GM19397 (cell line): ENCODE data around the gene ABCA8.
"Not testable (repeated sequence)": the region's sequence is repeated elsewhere in the genome, so short reads cannot be mapped to it uniquely, and the experiment has no call there.

ENCODE experiments used
- ATAC-seq: cut with Tn5 transposase; IDR thresholded peaks from one replicate; pipeline ENCODE4 v1.9.1; 2021; ENCODE audit warnings: mild to moderate bottlenecking, moderate library complexity; ENCODE audit not compliant: unreplicated experiment

The ABCA8 gene

DNA sequence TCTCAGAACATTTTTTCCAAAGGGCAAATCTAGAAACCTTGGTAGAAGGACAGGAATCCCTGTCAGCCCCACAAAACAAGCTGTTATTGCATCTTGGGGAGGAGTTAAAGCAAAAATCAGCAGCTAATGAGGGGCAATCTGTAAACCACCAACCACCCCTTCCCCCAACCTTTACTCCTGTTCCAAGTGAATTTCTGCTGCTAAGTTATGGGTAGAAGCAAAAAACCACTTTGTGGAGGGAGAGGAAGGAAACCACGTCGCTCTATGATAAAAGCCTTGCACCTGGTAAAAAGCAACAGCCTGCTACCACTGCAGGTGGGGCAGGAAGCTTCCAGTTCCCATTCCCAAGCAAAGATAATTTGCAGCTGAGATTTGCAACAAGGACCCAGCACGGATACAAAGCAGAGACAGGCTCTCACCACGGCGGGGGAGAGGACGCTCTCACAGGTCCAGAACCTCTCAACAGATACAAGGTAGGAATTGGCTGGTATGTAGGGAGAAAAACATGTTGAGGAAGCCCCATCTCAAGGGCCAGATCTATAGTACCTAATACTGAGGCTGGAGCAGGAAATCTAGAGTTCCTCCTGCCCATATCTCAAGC is 10.7 kb downstream of the ABCA8 start:
- ATAC-seq: no peak

DNA sequence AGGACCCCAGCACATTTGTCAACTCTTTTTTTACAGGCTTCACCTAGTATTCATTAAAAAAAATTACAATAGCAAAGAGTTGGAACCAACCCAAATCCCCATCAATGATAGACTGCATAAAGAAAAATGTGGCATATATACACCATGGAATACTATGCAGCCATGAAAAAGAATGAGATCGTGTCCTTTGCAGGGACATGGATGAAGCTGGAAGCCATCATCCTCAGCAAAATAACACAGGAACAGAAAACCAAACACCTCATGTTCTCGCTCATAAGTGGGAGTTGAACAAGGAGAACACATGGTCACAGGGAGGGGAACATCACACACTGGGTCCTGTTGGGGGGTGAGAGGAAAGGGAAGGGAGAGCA is 11.4 kb downstream of the ABCA8 start:
- ATAC-seq: not testable (repeated sequence)

DNA sequence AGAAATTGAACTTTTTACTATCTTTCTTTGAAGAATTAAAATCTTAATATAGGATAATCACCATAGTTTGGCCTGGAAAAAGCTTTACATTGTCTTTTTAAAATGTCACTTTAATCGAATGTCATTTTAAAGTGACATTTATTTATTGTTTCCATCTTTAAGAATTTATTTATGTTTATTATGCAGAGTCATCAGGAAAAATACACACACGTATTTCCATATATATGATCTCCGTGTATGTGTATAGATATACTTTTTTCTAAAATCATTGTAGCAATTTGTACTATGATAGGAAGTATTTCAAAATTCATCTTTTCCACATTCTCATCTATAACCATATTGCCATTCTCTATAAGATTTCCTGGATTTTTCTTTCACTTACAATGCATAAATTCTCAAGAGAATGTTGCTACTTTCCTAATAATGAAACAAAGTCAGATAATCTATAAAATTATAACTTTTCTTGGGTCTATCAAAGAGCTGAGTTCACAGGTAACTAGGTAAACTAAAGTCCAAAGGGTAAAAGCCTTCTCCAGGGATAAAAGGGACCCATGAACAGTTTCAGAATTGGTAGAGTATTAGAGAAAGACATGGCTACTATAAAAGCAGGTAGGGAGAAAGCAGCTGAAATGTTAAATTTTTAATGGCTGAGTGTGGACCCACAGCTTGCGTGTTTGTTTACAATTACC is 11.9 kb downstream of the ABCA8 start:
- no peak for ATAC-seq

DNA sequence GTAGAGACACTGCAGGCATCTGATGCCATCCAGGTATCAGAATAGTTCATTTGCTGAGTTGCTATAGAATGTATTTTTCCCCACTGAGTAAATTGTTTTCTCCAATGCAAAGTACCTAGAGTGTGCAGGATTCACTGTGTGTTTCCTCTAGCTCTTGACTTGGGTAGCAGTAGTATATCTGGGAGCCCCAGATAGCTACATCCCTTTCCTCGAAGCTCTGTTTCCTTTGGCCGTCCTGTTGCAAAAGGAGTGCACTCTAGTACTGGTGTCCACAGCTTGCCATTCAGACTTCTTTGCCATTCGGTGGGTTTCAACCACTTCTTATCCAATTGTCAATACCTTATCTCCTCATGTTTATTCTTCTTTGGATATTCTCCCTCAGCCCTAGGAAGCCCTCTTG is 12.8 kb downstream of the ABCA8 start:
- no peak for ATAC-seq

DNA sequence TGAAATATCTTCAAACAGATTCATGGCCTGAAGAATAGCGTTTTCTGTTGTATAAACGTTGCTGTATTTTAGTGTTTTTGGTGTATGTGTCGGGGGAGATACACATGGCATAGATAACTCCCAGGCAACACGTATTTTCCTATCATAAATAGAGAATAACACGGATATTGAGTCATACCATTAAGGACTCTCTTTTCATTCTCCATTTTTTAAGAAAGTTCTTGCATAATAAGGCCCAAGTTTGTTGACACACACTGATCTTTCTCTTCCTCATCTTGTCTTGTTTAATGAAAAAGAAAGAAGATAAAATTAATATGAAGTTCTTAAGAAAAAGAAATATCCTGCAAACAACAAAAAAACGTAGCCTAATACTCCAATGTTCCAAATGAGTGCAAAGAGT is 13.4 kb downstream of the ABCA8 start:
- ATAC-seq: no peak

DNA sequence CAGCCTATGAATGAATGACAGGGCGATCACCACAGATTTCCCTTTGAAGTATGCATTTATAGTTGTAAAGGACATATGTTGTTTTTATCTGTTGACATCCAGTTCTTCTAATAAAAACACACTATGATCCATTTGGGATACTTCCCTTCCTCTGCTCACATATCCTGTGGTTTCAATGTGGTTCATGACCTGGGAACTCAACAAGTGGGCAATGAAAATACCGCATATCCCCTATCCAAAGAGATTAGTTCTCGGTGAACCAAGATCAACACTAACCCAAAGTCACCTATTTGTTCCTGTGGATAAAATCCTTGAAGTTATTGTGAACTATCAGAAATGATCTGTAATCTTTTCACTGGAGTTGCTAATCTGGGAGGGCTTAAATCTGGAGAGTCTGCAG is 16.0 kb downstream of the ABCA8 start:
- no peak for ATAC-seq

DNA sequence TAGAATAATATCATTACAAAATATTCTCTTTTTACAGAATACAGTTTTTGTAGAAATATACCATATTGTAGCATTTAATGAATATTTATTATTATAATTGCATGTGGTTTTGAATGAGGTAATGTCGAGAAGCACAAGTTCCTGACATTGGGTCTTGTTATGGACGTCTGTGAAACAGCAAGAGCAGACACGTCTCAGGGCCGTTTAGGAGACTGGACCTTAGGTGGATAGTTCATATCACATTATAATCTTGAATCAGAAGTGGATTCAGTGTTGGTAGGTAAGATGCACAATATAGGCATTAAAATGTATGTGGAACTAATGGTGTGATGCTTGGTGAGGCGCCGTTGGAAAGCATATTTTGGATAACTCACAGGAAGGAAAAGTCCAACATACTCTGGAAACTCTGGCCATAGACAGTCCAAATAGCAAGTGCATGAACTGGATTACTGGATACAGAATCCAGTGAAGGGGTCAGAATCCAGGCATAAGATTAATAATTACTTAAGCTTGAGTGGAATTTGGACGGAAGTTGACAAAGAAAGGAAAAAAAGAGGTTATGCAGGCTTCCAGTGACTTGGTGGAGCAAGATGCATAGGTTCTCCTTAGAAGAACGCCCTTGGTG is 17.2 kb downstream of the ABCA8 start:
- no peak for ATAC-seq

DNA sequence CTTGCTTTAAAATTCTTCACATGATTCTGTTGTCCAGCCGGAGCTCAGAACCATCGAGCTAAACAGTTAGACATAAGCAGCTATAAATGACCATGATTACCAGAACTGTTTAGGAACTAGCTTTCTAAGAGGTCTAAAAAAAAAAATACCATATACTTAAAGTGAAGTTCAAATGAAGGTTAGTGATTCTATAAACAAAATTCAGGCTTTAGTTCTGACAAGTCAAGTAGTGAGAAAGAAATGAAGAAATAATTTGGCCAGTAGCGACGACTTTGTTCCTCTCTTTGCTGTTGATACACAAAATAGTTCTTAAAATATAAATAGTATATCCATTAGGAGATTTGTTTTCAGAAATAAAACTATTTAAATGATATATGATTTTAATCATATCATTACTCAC is 27.7 kb downstream of the ABCA8 start:
- ATAC-seq: no peak

DNA sequence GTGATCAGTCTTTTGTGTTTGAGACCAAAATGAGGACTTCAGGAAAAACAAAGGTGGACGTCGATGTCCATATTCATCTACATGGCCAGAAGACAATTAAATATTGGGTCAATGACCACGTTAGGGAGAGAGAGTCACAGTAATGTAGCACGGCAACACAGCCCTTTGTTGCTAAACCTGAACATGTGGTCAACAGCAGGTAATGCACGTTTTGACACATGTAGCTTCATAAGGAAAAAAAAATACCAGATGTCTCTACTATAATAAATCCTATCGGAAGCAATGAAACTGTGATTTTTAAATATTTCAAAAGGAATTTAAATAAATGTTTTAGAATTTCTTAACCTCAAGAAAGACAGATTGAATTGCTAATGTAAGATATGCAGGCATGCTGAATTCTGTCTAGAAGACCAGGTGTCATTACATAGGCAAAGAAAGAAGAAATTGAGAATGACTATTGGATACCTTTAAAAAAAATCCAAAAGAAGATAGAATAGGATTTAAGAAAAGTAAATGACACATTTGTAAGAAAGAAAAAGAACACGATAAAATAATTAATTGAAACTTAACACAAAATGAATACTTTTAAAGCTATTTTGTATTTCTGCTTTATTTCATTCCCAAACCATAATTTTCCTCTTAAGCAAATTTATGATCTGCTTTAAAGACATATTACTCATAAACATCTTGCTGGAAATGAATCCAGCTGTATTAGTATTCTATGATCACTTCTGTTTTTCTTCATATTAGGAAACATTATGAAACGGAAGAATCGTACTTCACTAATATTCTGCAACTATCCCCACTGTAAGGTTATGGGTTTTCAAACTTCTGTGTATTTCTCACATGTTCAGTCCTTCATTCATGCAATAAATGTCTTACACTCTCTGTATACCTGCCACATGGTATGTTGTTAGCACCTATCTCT is 30.1 kb downstream of the ABCA8 start:
- ATAC-seq: no peak

DNA sequence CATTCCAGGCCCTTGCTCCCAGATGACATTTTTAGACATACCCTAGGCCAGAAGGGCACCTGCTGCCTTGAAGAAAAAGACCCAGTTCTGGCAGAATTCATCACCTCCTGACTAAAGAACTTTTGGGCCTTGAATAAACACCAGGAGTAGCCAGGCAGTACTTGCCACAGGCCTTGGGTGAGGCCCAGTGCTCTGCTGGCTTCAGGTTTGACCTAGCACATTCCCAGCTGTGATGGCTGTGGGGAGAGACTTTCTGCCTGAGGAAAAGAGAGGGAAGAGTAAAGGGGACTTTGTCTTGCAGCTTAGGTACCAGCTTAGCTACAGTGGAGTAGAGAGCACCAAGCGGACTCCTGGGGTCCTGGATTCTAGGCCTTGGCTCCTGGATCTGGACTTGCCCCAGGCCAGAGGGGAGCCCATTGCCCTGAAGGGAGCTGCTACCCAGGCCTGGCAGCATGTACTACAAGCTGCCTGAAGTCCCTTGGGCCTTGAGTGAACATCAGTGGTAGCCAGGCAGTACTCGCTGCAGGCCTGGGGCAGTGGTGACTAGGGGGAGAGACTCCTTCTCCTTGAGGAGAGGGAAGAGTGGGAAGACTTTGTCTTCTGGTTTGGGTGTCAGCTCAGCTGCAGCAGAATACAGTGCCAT is 44.3 kb downstream of the ABCA8 start:
- ATAC-seq: no peak

DNA sequence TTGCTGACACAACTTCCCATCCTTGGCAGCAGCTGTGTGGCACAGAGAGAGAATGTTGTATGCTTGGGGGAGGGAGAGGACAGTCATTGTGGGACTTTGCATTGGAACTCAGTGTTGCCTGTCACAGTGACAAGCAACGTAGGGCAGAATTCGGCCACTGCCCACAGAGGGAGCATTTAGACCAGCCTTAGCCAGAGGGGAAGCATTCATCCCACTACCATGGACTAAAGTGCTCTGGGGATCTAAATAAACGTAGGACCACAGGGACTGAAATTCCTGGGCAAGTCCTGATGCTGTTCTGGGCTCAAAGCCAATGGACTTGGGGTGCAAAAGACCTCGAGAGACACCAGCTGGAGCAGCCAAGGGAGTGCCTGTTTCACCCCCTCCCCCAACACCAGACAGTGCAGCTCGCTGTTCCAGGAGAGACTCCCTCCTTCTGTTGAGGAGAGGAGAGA is 44.9 kb downstream of the ABCA8 start:
- no peak for ATAC-seq

DNA sequence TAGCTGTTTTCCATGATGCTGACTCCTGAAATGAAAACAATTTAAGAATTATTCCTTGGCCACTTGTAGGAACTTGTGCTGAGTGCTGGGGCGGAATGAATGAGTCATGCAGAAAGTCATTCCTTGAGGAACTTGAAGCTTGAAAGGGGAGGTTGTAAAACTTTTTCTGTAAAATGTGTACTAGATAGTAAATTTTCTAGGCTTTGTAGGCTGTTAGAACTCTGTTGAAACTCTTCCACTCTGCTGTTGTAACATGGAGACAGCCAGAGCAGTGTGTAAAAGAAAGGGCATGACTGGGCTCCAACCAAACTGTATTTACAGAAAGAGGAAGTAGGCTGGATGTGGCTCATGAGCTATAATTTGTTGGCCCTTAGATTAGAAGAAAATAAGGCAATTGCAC is 46.1 kb downstream of the ABCA8 start:
- no peak for ATAC-seq

DNA sequence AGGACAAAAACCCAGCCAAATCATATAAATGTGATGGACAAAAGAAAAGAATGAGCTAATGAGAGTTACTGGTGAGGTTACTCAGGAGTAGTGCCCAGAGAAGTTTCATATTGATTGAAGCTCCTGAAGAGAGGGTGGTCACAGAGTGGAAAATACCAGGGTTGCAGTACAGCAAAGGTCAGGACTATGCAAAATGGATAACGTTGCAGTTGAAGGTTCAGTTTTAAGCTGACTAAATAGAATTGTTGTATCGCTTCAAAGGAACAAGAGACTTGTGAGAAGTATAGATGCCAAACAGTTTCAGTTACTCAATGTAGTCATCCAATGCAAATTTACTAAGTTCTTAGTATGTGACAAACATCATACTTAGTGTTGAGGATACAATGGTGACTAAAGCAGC is 47.1 kb downstream of the ABCA8 start:
- peak; percentile 51 for ATAC-seq

DNA sequence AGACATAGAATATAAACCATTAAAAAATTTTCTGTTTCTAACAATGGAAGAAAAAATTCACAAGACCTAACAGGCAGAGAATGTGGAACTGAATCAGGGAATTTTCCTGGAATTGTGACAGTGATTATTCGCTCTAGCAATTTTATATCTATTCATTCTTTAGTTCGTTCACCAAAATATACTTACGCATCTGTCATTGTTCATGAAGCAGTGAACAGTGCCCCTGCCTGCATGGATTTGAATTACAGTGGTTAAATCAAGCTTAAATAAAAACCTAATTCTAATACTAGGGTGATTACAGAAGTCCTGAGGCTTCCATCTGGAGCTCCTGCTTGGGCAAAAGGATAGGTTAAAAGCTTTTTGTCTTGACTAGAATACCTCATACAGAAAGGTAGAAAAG is 48.6 kb downstream of the ABCA8 start:
- ATAC-seq: no peak

DNA sequence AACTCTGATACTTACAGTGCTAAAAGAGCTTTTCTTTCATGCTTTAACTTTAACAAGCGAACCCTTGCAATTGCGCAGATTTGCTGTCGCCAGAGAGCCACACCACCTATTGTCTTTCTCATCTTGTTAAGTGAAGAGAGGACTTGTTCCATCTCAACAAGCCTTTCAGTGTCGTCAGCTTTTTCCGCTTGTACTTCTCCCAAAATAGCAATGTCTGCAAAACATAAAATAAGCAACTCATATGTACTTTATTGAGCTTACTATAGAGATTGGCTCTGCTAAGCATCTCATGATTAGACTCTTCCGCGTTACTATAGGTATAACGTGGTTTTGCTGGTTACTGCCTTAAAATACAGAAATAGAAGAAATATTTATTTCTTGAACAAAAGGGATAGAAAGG is 51.9 kb downstream of the ABCA8 start:
- ATAC-seq: no peak

DNA sequence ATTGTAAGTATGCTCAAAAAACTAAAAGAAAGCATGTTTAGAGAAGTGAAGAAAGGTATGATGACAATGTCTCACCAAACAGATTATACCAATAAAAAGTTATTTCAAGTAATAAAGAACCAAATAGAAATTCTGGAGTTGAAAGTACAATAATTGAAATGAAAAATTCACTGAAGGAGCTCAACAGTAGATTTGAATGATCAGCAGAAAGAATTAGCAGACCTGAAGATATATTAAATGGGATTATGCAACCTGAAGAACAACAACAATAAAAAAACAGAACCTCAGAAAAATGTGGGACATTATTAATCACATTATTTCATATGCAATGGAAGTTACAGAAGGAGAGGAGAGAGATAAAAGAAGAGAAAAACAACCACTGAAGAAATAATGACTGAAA is 57.6 kb downstream of the ABCA8 start:
- no peak for ATAC-seq

DNA sequence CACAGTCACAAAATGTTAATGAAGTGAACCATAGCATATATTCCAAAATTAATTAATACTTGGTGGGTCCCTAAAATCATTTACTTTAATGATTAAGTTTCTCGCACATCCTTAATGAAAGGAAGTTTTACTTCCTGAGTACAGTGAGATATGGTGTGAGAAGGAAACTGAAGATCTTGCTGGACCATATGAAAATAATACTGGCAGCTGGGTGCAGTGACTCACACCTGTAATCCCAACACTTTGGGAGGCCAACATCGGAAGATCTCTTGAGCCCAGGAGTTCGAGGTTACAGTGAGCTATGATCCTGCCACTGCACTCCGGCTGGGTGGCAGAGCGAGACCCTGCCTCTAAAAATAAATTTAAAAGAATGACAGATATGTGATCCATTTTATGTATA is 62.5 kb downstream of the ABCA8 start:
- no peak for ATAC-seq

DNA sequence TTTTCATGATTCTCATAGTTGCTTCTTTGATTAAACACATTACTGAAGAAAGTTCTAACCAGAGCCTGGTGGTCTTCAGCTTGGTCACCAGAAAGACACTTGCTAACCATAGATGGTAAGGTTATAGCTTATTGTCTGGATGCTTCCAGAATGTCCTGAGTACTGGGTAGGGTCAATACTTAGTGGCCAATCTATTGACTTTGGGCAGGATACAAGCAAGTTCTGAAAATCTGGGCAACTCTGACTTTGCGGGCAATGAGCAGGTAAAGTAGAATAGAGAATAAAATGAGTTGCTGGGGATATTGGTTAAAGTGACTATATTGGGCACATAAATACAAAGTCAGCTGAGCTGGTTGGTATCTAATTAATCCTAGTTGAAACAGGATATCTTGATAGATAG is 63.0 kb downstream of the ABCA8 start:
- no peak for ATAC-seq

DNA sequence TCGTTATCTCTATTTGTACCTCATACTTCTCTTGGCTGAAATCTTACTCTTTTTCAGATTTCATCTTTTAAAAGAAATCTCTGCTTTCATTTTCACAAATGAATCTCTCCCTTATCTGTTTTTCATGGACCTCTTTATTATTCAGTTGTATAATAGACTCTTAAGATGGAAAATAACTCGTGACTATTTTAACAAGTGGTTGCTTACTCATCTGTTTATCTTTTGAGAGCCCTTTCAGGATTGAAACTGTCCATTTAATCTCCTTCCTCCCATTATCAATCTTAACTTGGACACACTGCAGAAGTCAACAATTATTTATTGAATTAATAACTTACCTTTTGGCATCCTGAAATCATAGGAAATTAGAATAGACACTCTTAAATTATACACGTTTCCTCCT is 68.8 kb downstream of the ABCA8 start:
- ATAC-seq: no peak

DNA sequence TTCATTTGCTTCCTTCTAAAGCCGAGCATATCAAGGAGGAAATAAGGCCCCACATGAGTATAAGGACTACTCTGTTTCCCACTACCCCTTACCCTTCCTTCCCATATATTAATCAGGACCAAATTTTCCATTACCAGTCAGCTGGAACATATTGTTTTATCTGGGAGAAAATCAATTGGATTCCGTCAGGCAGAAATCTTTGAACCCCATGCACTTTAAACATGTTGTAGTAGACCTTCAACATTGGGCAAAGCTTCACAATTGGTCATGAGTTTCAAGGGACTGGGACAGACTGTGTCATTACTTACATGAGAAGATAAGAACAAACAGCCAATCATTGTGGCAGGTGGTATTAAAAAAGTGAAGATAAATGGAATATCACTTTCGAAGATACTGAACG is 70.3 kb downstream of the ABCA8 start:
- no peak for ATAC-seq
